ENCODE results near the gene CD14.

- TF ChIP-seq EZH2phosphoT487 (IDR thresholded peaks at IDR 0.05; ENCODE audit: insufficient read depth, low read depth) (no peak), EZH2 (IDR thresholded peaks at IDR 0.05; ENCODE audit: insufficient read depth, poor library complexity, severe bottlenecking) (no peak)
Measured at GRCh38 chr5:140641716-140642115, 8.7 kb upstream of the CD14 start.
